ENCODE data around the gene CSAG3. TPM values are rescaled to one million over a fixed set of nuclear protein-coding genes. Genes with fewer than 3 reads are reported as not detected.
"Not testable (repeated sequence)": the region's sequence is repeated elsewhere in the genome, so short reads cannot be mapped to it uniquely, and the experiment has no call there.

CSAG3 gene
- total RNA-seq, 2 experiments from 2014 or later = 0.63 TPM; not detected in 1

GRCh38 chrX:152759544-152759943, 526 bp downstream of the CSAG3 start:
- H3K4me3 Mint-ChIP-seq; CTCF ChIA-PET; POLR2A ChIA-PET; H3K27ac Mint-ChIP-seq; DNase-seq; H3K4me1 Mint-ChIP-seq; H3K36me3 Mint-ChIP-seq (ENCODE audit: low read depth); H3K9me3 Mint-ChIP-seq; H3K27me3 Mint-ChIP-seq: not testable (repeated sequence)

GRCh38 chrX:152761582-152761981, 2.6 kb downstream of the CSAG3 start:
- CTCF ChIA-PET; H3K27ac Mint-ChIP-seq; H3K9me3 Mint-ChIP-seq; H3K4me1 Mint-ChIP-seq; H3K27me3 Mint-ChIP-seq; H3K36me3 Mint-ChIP-seq (ENCODE audit: low read depth); H3K4me3 Mint-ChIP-seq; POLR2A ChIA-PET; DNase-seq: not testable (repeated sequence)

- H3K4me3 Mint-ChIP-seq; POLR2A ChIA-PET; H3K9me3 Mint-ChIP-seq; DNase-seq; H3K36me3 Mint-ChIP-seq (ENCODE audit: low read depth); CTCF ChIA-PET; H3K27ac Mint-ChIP-seq; H3K4me1 Mint-ChIP-seq; H3K27me3 Mint-ChIP-seq: not testable (repeated sequence)
Measured at GRCh38 chrX:152766562-152766961, 7.5 kb downstream of the CSAG3 start.

DNA sequence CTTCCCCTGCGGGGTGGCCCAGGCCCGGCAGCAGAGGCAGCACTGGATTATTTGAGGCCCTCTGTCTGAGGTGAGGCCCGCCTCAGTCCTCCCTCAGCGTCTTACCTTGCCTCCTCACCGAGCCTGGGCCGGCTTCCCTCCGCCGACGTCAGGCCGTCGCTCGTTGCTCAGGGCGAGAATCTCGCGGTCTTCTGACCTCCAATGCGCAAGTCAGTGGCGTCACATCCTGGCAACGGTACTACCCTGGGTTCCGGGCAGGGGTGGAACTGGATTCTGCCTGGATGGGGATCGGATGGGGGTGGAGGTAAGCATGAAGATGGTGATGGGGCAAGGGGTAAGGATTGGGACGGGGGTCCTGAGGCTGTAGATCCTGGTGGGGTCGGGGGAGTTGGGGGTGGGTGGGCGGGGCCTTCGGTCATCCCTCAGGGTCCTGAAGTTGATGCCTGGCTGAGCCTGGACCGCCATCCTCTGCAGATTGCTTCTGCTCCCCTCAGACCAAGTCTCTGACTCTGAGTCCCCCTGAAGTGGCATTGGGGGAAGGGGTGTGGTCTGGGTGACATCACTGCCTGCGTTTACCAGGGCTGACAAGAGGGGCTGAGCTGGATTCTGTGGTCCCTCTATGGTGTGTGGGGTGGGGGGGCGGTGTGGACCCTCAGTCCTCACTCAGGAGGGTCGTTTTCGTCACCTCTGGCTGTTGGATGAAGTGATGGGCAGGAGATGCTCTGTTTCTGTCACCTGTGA, 10.7 kb downstream of the CSAG3 start, which contains the start of gene MAGEA6:
MAGEA6 (minus strand) TSS at position 141 of the 741 bp plus-strand sequence. CDS start 2,039 bp downstream, outside the sequence.
- H3K36me3 Mint-ChIP-seq (ENCODE audit: low read depth); H3K27me3 Mint-ChIP-seq; CTCF ChIA-PET; H3K9me3 Mint-ChIP-seq; POLR2A ChIA-PET; DNase-seq; H3K4me3 Mint-ChIP-seq; H3K27ac Mint-ChIP-seq; H3K4me1 Mint-ChIP-seq: not testable (repeated sequence)

DNA sequence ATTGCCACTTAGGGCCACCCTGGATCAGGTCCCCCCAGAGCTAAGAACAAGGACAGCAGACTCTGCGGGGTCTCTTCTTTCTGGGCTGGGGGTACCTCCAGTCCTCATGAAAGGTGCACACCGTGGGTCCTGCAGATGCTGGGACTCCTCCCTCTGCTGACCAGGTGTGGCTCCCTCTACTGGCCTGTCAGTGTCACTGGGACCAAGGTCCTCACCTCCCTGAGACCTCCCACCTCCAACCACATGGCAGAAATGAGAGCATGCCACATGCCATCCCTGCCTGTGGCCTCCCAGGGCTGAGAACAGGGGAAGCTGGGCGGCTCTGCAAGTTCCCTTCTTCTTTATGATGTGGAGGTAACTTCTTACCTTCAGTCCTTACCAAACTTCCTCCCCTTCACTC, 28.0 kb downstream of the CSAG3 start:
- H3K27ac Mint-ChIP-seq; POLR2A ChIA-PET; H3K4me3 Mint-ChIP-seq; H3K4me1 Mint-ChIP-seq; H3K9me3 Mint-ChIP-seq; CTCF ChIA-PET; H3K27me3 Mint-ChIP-seq; H3K36me3 Mint-ChIP-seq (ENCODE audit: low read depth); DNase-seq: not testable (repeated sequence)

GRCh38 chrX:152798945-152799344, 39.9 kb downstream of the CSAG3 start:
- H3K27me3 Mint-ChIP-seq = peaks cover 13% of the 10 kb centered on the region
- H3K4me1 Mint-ChIP-seq = no peaks in the 10 kb centered on the region
- CTCF ChIA-PET = no interaction called here
- no peak overlapping the region for H3K27ac Mint-ChIP-seq
- H3K4me3 Mint-ChIP-seq = no peak overlapping the region
- POLR2A ChIA-PET = no interaction called here
- no peaks in the 10 kb centered on the region for H3K36me3 Mint-ChIP-seq (ENCODE audit: low read depth)
- no peak for DNase-seq
- H3K9me3 Mint-ChIP-seq = no peaks in the 10 kb centered on the region

- H3K27ac Mint-ChIP-seq = no peak overlapping the region
- no peak for DNase-seq
- peaks cover 6% of the 10 kb centered on the region for H3K27me3 Mint-ChIP-seq
- no peak overlapping the region for H3K4me3 Mint-ChIP-seq
- H3K9me3 Mint-ChIP-seq = no peaks in the 10 kb centered on the region
- ChIA-PET CTCF (no interaction called here), POLR2A (no interaction called here)
- peaks cover 4% of the 10 kb centered on the region for H3K4me1 Mint-ChIP-seq
- no peaks in the 10 kb centered on the region for H3K36me3 Mint-ChIP-seq (ENCODE audit: low read depth)
Measured at GRCh38 chrX:152806035-152806434, 47.0 kb downstream of the CSAG3 start.

Other genes with a start within 250 kb of the CSAG3 start
- gene GABRQ, start 121.3 kb upstream of the CSAG3 start, total RNA-seq = not detected
- not detected for gene MAGEA3, start 60.4 kb upstream of the CSAG3 start, total RNA-seq
- 1 to 10 TPM; 1.3 TPM for gene CSAG2, start 49.9 kb upstream of the CSAG3 start, total RNA-seq
- gene MAGEA2B, start 44.6 kb upstream of the CSAG3 start, total RNA-seq = not detected
- not detected for gene CSAG1, start 25.5 kb upstream of the CSAG3 start, total RNA-seq
- not detected for gene MAGEA12, start 25.5 kb upstream of the CSAG3 start, total RNA-seq
- gene MAGEA2, start 5.4 kb upstream of the CSAG3 start, total RNA-seq = not detected
- gene MAGEA6, start 10.5 kb downstream of the CSAG3 start, total RNA-seq = not detected
- 1 to 10 TPM; 7.7 TPM for gene CETN2, start 71.5 kb downstream of the CSAG3 start, total RNA-seq
- 10 to 100 TPM; 17.0 to 18.6 TPM for gene NSDHL, start 71.8 kb downstream of the CSAG3 start, total RNA-seq
- under 1 TPM; 0.75 to 0.88 TPM for gene ZNF185, start 138.8 kb downstream of the CSAG3 start, total RNA-seq
- gene PNMA5, start 234.9 kb downstream of the CSAG3 start, total RNA-seq = under 1 TPM; 0.23 to 0.33 TPM